Activated CD8-positive, alpha-beta memory T cell treated with anti-CD3 and anti-CD28 coated beads, Interleukin-2, amount 50 U/mL, for 24 hours (primary cell): ENCODE data around the gene MOBP.

Experiments used
- DNase-seq: peaks from one replicate; pipeline ENCODE4 v3.0.0-alpha.2; 2020; ENCODE audit errors: extremely low read depth

The MOBP gene

DNA sequence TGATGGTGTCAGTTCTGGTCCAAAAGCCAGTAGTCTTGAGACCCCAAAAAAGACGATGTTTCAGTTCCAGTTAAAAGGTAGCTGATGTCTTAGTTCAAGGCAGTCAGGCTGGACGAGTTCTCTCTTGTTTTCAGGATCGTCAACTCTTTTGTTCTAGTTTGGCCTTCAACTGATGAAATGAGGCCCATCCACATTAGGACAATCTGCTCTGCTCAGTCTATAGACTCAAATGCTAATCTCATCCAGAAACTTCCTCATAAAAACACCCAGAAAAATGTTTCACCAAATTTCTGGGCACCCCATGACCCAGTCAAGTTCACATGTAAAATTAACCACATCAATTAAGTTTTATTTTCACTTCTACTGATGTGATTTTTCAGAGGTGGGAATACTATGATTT lies 74.0 kb downstream of the MOBP start:
- no peak for DNase-seq

DNA sequence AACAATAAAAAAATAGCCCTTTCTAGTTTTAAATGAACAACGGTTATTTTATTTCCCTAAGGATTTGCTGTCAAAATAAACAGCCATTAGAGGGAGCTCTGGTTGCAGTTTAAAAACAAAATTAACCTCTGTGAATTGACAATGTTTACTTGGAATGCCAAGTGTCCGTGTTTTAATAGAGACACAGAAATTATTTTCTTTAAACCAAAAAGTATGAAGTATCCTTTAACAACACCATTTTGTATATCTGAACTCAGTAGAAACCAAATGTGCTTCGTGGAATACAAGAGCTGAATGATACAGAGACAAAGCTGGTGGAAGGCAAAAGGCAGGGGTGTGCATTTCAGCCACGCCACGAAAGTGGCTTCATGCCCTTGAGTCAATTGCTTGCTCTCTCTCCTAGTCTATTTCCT lies 74.4 kb downstream of the MOBP start:
- DNase-seq = no peak

DNA sequence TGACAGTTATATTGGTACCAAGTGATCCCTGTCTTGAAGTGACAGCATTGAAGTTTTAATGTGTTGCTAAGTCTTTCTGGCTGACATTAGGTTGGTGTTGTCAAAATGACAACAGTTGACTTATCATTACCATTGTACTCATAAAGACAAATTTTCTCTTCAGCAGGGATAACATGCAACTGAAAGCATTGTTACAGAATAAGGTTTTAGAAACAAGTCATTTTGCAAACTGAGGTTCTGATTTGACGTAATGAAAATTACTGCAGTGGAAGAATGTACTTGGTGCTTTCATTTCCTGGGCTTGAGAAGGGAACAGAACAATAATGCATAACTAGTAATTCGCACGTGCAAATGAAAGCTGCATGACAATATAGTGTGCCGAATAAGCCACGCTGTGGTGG lies 75.1 kb downstream of the MOBP start:
- DNase-seq = no peak

DNA sequence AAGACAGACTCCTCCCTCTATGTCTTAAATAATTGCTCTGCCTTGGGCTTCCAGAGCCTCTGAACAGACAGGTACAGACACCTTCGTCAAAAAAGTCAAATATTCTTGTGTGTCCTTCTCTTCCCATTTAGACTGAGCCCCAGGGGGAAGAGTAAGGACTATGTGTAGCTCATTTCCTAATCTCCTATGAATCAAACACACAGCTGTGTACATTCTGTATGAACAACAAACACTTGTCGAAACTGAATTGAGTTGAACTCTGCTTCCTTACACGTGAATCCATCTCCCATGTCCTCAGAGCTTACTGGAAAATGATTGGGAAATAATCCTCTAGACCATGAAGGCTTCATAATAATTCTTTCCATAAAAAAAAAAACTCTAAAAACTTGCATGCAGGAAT lies 80.8 kb downstream of the MOBP start:
- DNase-seq = no peak

DNA sequence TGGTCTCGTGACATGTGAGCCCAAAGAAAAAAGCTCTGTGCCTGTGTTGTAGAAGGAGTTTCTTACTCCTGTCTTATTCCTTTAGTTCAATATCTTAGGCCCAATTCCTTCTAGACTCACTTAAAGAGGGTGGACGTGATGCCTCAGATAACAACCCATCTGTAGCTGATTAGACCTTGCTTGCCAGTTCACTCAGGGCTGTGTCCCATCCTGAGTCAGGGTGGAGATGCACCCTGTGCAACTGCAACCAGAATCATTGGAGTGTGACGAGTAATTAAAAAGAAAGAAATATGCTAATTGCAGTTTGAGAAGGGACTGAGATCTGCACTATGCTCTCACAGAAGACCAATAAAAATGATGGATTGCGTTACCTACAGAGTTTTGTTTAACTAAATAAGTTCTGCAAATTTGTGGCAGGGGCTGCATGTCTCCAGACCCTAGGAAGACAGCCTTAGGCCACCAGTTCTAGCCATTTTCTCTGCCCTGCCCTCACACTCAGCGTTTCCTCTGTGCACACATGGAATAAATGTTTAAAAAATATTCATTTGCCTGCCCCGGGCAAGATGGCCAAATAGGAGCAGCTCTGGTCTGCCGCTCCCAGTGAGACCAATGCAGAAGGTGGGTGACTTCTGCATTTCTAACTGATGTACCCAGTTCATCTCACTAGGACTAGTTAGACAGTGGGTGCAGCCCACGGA lies 83.0 kb downstream of the MOBP start:
- no peak for DNase-seq
